HG03469 (cell line): ENCODE data around the gene RXRA.
"Not testable (repeated sequence)": the region's sequence is repeated elsewhere in the genome, so short reads cannot be mapped to it uniquely, and the experiment has no call there.

ENCODE experiments used
- ATAC-seq: cut with Tn5 transposase; IDR thresholded peaks from one replicate; pipeline ENCODE4 v1.9.1; 2021; ENCODE audit warnings: mild to moderate bottlenecking, moderate library complexity, moderate number of reproducible peaks; ENCODE audit not compliant: unreplicated experiment

The RXRA gene

DNA sequence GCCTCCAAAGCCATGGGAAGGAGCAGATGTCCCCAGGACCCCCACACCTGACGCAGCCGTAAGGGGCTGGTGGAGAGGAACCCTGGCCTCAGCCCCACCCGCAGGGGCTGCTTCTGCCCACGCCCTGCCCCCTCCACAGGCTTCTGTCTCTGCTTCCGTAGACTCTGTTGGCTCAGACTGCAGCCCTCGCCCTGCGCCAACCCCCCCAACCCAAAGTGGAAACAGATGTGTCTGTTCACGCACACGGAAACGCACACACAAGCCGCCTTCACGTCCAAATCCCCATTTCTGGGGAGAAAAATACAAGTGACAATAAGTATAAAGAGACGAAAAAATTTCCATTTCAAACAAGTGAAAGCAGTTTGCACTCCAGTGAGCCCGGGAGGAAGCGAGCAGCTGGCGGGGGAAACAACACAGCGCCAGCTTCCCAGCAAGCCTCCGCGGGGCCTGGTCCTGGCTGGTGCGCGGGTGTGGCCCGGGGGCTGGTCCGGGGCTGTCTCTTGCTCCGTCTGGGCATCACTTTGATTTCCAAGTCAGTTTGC lies 32.6 kb upstream of the RXRA start:
- ATAC-seq, result no peak

DNA sequence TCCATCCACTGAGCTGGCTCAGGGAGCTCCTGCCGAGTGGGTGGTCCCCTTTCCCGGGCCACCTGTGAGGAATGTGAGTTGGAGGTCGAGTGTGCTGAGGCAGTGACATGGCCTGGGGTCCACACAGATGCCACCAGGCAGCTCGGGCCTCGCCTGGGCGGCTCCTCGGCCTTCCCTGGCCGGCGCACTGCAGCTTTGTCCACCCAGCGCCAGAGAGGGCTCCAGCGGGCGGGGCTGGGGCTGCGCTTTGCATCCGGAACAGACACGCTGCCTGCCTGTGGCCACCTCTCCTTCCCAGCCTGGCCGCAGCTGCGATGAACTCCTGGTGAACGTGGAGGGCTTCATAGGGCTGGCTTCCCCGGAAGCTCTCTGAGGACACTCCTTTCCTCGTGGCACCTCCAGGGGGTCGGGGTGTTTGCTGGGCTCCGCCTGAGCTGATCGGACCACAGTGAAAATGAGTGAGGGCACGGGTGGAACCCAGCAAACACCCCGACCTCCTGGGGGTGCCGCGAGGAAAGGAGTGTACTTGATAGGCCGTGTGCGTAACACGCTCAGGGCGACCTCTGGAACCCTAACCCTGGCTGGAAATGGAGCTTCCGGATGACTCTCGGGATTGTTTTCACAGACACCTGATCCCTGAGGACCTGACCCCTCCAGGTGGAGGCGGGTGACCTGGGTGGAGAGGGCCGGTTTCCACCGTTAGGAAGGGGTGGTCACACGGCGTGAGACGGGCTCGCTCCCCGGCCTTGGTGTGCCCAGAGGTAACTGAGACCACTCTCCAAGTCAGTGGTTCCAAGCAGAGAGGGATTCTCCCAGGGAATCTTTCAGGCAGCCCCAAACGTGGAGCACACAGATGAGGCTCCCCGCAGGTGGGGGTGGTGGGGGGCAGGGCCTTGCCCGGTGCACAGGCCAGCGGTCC lies 31.8 kb upstream of the RXRA start:
- no peak for ATAC-seq

DNA sequence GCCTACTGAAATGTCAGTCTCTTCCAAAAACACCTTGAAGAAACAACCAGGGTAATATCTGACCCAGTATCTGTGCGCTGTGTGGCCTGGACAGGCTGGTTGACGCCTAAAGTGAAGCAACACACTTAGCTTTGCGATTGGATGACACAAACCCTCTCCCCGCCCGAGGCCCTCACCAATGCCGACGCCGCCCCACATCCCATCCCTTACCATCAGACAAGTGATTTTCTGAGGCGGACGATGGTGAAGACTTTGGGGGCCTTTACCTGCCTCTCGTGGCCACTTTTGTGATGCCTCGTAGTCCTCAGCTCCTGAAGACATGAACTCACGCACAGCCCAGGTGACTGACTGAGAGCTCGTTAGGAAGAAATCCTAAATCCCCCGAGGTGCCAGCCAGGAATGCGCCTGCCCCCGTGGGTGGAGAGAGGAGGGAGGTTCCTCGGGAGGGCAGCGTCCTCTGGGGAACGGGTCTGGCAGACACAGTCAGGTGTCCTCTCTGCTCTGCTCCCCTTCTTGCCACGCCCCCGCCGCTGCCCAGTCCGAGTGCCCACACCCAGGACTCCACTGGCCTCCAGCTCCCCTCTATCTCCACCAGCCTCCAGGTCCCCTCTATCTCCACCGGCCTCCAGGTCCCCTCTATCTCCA lies 31.0 kb upstream of the RXRA start:
- ATAC-seq, result no peak

DNA sequence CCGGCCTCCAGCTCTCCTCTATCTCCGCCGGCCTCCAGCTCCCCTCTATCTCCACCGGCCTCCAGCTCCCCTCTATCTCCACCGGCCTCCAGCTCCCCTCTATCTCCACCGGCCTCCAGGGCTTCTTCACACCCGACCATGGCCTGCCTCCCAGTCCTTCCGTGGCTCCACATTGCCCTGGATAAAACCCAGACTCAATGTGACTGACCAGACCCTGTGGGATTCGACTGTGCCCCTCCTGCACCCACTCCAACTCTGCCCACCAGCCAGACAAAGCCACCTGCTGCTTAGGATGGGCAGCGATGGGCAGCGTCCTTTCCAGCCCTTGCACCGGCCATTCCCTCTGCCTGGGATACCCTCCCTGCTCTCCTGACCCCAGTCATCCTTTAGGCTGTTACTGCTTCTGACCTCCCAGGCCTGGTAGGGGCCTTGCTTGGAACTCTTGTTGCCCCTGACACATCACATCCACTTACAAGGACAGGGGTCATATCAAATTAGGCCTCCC lies 30.5 kb upstream of the RXRA start:
- ATAC-seq, result no peak

DNA sequence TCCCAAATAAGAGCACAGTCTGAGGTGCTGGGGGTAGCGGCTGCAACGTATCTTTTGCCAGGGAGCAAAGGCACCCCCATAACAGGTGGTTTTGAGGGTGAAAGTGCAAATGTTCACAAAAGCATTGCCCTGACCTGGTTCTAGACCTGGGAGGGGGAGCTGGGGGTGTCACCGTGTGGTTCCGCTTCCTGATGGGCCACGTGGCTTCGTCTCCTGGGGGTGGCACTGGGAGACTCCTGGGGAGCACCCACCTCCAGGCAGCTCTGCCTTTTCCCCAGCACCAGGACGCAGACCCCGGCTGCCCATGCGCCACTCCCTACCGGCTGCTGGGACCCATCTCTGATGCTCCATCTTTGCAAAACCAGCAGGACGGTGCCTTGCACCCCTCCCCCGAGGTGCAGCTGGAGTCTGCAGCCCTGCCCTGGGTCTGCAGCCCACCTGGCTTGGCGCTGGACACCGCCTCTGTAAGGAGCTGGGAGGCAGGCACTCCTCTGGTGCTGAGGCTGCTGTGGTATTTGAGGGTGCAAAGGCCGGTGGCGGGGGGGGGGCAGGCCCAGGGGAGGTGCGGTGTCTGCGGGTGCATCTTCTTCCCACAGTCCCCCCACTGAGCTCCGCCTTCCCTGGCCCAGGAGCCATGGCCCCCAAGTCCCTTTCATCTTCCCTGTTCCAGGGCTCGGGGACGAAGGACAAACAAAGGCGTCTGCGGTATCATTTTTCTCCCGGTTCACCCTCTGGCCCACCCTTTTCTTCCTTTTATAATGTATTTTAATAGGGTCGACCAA lies 29.8 kb upstream of the RXRA start:
- ATAC-seq, result no peak

DNA sequence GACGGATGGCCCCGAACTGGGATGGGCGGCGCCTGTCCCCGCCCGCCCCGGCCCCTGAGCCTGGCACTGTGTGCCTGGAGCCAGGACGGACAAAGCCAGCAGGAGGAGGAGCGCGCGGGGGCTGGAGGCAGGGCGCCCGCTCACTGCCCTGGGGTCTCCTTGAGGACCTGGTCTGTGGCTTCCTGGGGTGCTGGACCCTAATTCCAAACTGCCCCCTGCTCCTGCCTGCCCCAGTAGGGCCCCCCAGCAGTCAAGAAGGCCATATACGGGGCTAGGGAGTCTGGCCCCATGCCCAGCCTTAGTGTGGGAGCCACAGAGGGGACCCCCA lies 29.2 kb upstream of the RXRA start:
- ATAC-seq, result no peak

DNA sequence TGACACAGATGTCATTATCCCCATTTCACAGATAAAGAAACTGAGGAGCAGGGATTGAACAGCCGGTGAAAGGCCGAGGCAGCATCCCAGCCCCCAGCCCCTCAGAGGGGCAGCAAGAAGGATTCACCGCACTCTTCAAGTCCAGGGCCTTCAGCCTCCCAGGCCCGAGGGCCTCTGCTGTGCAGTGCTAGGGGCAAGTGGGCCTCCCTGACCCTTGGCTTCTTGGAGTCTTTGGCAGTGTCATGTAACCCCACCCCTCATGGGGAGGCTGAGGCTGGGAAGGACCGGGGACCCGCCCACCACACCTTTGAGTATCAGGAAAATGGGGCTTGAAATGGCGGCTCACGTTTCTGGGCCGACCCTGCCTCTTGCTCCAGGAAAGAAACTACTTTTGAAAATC lies 28.7 kb upstream of the RXRA start:
- no peak for ATAC-seq

DNA sequence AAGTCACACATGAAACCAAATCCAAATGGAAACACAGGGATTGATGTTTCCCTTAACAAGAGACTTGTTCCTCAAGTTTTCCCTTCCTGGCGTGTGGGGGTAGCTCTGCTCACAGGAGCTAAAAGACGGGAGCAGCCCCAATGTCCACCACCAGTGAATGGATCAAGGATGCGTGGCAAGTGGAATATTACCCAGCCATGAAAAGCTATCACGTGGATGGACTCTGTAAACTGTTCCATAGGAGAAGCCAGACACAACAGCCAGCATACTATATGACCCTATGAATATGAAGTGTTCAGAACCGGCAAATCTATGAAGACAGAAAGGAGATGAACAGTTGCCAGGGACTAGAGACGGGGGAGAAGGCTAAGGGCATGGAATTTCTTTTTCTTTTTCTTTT lies 28.3 kb upstream of the RXRA start:
- ATAC-seq, result no peak

DNA sequence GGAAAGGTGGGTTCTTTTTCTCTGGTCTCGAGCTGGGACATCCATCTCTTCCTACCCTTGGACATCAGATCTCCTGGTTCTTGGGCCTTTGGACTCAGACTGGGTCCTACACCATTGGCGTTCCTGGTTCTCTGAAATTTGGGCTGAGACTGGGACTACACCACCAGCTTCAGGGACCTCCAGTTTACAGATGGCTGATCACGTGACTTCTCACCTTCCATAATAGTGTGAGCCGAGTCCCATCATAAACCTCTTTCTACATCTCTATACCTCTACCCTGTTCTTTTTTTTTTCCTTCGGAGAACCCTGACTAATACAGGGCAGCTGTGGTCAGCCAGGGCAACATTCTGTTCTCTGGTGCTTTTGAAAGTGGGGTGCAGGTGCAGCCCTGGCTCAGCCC lies 27.2 kb upstream of the RXRA start:
- no peak for ATAC-seq

DNA sequence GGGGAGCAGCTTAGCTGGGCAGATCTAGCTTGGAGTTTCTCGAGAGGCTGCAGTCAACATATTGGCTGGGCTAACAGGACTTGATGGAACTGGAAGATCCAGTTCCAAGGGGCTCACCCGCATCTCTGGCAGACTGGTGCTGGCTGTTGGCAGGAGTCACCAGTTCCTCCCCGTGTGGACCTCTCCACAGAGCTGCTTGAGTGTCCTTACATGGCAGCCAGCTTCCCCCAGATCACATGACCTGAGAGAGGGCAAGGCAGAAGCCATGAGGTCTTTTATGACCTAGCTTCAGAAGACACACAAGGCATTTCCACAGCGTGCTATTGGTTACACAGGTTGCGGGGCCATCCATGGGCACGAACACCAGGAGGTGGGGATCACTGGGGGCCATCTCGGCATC lies 26.4 kb upstream of the RXRA start:
- no peak for ATAC-seq

DNA sequence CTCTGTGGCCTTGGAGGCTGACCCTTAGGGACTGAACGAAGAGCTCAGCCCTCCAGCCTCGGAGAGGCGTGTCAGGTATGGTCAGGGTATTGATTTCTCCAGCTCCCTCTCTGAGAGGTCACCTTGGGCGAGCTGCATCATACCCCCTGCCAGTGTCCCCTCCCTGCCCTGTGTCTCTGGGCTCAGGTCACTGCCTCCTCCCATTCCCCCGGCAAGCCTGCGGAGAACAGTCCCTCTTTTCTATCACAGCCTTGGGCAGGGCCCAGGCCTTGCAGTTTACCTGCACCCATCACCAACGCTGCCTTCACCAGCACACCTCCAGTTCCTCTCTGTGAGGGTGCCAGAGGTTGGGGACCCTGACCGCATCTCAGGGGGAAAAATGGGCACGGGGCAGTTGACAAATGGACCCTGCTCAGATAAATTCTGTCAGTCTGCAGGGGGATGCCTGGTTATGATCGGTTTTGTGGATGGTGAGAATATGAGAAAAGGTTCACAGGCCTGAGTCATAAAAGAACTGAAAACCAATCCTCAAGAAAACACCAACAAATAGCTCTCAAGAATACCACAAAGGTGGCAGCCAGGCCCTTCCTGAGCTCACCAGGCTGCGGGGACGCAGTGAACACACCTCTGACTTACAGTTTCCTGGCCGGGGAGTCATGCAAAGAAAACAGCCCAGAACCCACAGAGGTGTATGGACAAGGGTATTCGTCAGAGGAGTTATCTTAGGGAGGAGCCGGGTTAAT lies 24.7 kb upstream of the RXRA start:
- peak; percentile 56 for ATAC-seq

DNA sequence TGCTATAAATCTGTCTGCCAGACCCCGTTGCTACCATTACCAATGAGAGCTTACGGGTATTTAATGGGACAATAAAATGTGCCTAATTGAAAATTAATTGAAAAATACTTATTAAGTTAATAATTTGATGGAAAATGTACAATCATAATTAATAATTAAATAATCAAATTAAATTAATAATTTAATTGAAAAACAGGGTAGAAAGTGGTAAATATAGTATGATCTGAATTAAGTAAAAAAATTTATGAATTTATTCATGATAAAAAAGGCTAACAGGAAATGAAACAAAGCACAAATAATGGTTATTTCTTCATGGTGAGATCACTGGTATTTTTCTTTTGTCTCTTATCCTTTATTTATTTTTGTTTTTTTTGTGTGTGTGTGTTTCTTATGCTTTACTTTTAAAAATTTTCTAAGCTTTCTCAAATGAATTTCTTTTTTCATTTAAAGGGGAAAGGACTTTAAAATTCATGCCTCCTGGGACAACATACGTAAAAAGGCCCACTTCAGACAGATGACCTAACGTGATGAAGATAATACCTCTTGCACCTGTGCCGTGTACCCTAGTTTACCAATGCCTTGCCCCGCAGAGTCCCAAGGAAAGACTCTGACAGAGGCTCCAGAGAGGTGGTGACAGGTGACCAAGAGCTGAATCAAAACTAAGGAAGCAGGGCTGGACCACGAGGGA lies 24.0 kb upstream of the RXRA start:
- no peak for ATAC-seq

DNA sequence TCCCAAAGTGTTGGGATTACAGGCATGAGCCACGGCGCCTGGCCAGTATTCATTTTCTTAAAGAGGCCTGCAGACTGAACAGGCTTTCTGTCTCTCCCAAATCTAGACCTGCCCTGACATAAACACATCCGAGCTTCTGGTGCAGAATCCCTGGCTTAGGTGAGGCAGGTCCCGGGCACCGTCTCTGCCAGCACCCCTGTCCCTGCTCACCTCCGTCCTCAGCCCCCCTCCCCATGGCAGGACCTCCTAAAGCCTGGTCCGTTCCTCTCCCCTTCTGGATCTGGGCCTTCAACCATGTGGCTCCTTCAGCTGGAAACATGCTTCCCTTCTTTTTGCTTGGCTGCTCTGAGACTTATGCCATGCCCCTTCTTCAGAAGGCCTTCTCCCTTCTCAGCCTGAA lies 22.7 kb upstream of the RXRA start:
- ATAC-seq, result no peak

DNA sequence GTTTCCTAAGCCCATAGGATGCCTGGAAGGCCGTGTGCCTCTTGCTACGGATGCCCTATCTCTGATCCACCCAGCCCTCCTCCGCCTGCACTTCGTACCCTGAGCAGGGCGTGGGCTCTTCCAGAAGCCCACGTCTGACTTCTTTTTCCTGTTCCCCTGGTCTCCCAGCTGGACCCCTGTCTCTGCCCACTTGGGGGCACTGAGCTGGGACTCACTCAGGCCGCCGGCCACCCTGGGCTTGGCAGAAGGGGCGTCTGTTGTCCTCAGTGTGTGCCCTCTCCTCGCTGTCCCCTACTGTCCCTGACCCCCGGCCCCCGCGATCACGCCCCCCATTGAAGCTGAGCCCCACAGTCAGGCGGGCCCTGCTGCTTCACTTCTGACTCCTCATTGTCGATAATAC lies 22.0 kb upstream of the RXRA start:
- no peak for ATAC-seq

DNA sequence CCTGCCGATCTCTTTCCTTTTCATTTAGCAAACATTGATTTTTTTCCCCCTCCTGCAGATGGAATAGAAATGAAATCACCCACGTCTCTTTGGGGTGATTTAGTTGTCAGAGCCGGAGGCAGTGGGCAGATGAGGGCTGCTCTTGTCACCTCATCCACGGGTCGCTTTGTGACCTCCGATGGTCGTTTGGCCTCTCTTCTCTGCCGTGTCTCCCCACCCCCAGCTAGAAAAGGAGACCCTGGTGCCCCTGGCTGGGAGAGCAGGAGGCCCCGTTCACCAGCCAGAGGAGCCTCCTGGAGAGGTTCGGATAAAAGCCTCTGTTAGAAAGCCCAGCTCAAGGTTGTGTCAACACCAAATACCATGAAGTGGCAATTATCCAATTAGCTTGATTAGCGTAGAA lies 21.6 kb upstream of the RXRA start:
- no peak for ATAC-seq

DNA sequence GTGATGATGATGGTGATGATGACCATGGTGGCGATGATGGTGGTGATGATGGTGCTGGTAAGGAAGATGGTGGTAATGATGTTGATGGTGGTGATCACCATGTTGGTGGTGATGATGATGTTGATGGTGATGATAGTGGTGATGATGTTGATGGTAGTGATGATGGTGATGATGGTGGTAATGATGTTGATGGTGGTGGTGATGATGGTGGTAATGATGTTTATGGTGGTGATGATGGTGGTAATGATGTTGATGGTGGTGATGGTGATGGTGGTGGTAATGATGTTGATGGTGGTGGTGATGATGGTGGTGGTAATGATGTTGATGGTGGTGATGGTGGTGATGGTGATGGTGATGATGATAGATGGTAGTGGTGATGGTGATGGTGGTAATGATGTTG lies 20.7 kb upstream of the RXRA start:
- no peak for ATAC-seq

DNA sequence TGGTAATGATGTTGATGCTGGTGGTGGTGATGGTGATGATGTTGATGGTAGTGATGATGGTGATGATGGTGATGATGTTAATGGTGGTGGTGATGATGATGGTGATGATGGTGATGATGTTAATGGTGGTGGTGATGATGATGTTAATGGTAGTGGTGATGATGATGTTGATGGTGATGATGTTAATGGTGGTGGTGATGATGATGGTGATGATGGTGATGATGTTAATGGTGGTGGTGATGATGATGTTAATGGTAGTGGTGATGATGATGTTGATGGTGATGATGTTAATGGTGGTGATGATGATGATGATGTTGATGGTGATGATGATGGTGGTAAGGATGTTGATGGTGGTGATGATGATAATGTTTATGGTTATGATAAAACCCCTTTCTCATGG lies 20.2 kb upstream of the RXRA start:
- ATAC-seq, result not testable (repeated sequence)

DNA sequence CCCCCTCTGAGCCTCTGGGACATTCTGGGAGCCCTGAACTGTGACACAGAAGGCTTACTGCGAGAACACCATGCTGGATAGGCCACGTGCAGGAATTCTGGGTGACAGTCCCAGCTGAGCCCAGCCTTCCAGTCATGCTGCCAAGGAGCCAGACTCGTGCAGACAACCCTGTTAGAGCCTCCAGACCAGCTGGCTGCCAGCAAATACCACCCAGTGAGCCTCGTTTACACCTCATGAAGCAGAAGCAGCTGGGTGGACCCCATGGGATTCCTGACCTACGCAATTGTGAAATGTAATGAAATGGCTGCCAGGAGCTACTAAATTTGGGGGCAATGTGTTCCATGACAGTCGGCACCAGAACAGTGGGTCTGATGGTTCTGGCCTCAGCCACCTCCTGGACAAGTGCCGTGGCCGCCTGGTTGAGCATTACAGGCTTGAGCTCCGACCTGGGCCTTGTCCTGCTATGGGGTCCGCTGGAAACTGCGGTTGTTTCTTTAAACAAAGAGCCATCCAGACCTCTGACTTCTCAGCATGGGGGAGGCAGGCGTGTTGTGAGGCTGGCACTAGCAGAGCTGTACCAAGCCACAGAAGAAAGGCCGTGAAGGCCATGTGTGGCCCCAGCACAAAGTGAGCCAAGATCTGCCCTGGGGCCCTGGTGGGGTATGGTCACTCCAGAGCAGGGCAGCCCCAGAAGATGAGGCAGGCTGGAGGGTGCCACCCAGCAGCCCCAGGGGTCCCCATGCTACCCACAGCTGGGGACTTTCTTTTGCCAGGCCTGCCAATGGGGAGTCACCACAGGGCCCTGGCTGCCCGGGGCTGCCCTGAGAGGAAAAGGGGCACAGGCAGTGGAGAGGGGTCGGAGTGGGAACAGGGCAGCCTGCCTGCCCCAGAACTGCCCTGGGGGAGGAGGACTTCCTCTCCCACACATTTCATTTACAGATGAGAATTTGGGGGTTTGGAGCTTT lies 19.3 kb upstream of the RXRA start:
- ATAC-seq, result no peak
